Measurements from ENCODE around the gene PARD6B.
"Not testable (repeated sequence)": the region's sequence is repeated elsewhere in the genome, so short reads cannot be mapped to it uniquely, and the experiment has no call there.

Gene PARD6B

DNA sequence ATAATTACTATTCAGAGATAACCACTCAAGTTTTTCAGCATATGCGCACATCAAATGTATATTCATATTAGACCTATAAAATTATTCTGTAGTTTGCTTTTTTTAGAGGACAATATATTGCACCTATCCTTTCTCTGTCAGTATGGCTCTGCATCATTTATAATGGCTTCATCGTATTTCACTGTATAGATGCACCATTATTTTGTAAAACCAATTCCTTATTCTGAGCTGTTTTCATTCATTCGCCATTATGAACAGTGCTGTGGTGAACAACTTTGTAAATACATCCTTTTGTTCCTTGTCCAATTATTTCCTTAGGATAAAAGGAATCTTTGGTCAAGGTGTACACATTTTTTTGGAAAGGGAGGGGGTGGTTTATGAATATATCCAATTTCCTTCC lies 34.3 kb downstream of the PARD6B start:
- TF ChIP-seq, protein P1, sequence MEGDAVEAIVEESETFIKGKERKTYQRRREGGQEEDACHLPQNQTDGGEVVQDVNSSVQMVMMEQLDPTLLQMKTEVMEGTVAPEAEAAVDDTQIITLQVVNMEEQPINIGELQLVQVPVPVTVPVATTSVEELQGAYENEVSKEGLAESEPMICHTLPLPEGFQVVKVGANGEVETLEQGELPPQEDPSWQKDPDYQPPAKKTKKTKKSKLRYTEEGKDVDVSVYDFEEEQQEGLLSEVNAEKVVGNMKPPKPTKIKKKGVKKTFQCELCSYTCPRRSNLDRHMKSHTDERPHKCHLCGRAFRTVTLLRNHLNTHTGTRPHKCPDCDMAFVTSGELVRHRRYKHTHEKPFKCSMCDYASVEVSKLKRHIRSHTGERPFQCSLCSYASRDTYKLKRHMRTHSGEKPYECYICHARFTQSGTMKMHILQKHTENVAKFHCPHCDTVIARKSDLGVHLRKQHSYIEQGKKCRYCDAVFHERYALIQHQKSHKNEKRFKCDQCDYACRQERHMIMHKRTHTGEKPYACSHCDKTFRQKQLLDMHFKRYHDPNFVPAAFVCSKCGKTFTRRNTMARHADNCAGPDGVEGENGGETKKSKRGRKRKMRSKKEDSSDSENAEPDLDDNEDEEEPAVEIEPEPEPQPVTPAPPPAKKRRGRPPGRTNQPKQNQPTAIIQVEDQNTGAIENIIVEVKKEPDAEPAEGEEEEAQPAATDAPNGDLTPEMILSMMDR (IDR thresholded peaks at IDR 0.05; ENCODE audit: low read depth, low read length, missing control alignments), result no peak
- H3K4me3 ChIP-seq (ENCODE audit: low read depth, low read length), result no peak overlapping the region
- DNase-seq (ENCODE audit: low read depth), result no peak

DNA sequence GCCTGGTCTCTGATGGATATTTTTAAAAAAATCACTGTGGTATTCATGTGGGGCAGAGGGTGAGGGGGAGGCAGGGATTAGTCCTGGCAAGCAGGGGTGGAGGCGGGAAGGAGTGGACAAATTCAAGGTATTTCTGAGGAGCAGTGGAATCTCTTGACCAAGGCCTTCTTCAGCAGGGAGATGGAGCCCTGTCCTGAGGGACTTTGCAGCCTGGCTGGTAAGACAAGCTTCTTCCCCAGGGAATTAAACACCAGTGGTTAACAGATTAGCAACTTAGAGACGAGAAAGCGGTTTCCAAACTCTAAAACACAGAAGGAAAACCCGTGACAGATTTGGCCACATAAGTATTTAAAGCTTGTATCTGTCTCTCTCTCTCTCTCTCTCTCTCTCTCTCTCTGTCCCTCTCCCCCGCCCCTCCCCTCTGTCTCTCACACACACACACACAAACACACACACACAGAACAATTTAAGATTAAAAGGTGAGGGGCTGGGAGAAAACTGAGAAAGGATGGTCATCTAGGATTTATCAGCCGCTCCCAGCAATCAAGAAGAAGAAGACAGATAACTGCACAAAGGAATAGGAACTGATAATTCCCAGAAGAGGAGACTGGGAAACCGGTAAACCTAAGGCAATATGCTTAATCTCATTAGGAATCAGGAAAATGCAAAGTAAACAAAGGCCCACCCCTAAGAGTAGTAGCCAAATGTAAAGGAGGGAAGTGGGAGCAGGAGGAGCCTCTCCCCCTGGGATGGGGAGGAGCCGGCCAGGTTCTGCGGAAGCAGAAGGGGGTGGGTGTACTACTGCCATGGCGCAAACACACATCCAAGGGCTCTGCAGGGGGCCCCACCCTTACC lies 35.8 kb downstream of the PARD6B start:
- H3K4me3 ChIP-seq (ENCODE audit: low read depth, low read length); DNase-seq (ENCODE audit: low read depth): not testable (repeated sequence)

DNA sequence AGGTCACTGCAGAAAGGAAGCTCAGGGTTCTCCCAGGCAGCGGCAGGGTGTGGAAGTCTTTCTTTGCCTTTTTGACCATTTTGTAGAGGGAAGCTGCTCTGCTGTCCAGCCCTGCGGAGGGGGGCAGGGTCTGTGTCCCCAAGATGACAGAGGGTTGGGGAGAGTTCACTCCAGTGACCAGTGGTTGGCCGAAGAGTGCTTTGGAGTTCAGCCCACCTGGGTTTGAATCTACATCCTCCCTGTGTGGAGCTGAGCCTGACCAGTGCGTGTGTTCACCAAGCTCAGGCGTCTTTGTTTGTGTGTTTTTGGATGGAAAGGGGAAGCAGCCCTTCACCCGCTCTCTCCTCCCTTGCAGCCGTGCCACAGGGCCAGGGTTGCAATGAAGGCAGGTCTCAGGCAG lies 37.6 kb downstream of the PARD6B start:
- DNase-seq (ENCODE audit: low read depth); H3K4me3 ChIP-seq (ENCODE audit: low read depth, low read length): not testable (repeated sequence)

DNA sequence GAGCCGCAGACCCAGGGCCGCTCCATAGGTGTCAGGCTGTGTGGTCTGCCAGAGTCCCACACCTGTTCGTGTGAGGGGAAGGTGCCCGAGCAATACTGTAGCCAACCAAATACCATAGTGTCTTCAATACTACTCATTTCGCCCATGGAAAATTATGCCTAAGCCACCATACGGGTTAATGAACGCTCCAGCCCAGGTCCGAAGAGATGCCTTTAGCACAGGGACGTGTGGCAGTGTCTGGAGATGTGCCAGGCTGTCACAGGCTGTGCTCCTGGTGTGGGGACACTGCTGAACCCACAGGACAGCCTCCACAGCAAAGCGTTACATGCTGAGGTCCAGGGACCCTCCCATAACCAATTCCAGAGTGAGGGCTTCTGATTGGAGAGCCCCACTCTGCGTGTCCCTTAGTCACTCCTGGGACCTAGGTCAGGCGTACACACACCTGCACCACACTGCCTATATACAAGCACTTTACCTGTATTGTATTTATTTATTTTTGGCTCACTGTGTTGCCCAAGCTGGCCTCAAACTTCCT lies 38.2 kb downstream of the PARD6B start:
- H3K4me3 ChIP-seq (ENCODE audit: low read depth, low read length); DNase-seq (ENCODE audit: low read depth): not testable (repeated sequence)

DNA sequence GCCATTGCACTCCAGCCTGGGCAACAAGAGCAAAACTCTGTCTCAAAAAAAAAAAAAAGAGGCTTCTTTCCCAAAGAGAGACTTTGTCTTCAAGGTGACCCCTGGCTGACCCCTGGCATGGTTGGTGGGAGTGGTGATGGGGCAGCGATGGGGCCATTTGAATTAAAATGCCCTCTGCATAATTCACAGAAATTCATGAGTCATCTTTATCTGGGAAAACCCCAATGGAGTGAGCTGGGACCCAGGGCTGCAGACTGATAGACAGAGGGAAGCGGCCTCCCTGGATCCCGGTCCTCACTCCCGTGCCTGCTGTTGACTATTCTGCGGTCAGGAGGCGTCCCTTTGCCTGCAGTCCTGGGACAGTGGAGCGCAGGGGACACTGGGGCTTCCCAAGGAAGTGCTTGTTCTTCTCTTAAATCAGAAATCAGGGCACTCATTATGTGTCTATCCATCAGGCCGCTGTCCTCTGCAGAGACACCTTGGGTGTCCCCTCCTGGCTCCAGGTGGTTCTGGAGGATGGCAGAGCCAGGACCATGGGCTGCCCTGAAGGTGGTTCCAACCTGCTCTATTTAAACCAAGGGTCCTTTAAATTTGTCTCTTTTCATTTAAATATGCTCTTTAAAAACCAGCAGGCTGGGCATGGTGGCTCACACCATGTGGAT lies 40.2 kb downstream of the PARD6B start:
- DNase-seq (ENCODE audit: low read depth); H3K4me3 ChIP-seq (ENCODE audit: low read depth, low read length): not testable (repeated sequence)

DNA sequence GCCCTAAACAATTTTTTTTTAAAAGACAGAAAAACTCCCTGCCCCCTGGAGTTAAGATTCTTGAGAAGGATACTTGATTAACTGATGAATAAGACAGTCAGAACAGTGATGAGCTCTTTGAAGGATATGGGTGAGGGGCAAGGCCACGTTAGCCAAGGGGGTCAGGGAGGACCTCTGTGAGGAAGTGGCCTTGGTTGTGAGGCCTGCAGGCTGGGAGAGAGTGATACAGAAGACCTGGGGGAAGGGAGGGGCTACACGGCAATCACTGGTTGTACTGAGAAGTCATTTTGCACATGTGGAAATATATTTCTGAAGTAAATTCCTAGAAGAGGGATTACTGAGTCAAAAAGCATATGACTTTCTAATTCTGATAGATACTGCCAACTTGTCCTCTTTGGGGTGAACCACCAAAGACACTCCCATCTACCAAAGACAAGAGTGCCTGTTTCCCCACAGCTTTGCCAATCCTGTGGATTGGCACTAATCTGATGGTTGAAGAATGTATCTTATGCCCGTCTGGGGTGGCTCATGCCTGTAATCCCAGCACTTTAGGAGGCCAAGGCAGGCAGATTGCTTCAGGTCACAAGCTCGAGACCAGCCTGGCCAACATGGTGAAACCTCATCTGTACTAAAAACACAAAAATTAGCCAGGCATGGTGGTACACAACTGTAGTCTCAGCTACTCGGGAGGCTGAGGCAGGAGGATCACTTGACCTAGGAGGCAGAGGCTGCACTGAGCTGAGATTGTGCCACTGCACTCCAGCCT lies 41.2 kb downstream of the PARD6B start:
- no peak for DNase-seq (ENCODE audit: low read depth)
- TF ChIP-seq, protein P1 (IDR thresholded peaks at IDR 0.05; ENCODE audit: low read depth, low read length, missing control alignments), result no peak
- no peak overlapping the region for H3K4me3 ChIP-seq (ENCODE audit: low read depth, low read length)

DNA sequence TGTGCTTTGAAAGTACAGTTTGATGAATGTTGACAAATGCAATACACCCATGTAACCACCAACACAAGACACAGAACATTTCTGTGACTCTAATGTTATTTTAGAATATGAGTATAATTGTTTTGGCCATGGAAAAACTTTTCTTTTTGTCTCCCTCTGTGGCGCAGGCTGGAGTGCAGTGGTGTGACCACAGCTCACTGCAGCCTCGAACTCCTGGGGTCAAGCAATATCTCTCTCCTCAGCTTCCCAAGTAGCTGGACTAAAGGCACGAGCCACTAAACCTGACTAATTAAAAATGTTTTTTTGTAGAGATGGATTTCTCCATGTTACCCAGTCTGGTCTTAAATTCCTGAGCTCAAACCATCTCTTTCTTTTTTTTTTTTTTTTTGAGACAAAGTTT lies 43.1 kb downstream of the PARD6B start:
- TF ChIP-seq, protein P1 (IDR thresholded peaks at IDR 0.05; ENCODE audit: low read depth, low read length, missing control alignments), result no peak
- no peak overlapping the region for H3K4me3 ChIP-seq (ENCODE audit: low read depth, low read length)
- no peak for DNase-seq (ENCODE audit: low read depth)

DNA sequence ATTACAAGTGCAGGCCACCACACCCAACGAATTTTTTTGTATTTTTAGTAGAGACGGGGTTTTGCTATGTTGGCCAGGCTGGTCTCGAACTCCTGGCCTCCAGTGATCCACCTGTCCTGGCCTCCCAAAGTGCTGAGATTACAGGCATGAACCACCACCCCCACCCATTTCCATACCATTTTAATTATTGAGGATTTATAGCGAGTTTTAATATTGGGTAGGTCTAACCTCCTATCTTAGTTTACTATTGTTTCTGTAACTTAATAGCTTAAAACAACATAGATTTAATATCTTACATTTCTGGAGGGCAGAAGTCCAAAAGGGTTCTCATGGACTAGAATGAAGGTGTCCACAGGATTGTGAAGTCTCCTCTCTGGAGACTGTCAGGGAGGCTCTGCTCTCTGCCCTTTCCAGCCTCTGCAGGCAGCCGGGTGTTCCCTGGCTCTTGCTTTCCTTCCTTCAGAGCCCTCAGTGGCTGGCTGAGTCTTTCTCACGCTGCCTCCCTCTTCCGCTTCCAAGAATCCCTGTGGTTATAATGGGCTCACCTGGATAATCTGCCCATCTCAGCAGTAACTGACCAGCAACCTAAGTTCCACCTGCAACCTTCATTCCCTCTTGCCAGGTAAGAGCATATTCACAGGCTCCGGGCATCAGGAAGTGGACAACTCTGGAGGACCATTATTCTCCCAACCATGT lies 44.9 kb downstream of the PARD6B start:
- no peak for DNase-seq (ENCODE audit: low read depth)
- no peak overlapping the region for H3K4me3 ChIP-seq (ENCODE audit: low read depth, low read length)
- TF ChIP-seq, protein P1 (IDR thresholded peaks at IDR 0.05; ENCODE audit: low read depth, low read length, missing control alignments), result no peak

All from GM12864 (cell line).